IPS DF 4.7 (cell line): ENCODE results near the gene PHACTR1.

ENCODE experiments used
- DNase-seq: peaks from one replicate; pipeline ENCODE4 v3.0.0-alpha.2; 2013; ENCODE audit warnings: low spot score; ENCODE audit errors: extremely low read depth

PHACTR1 gene

GRCh38 chr6:13283331-13283730, 566.8 kb downstream of the PHACTR1 start:
- no peak for DNase-seq

GRCh38 chr6:13284646-13285045, 568.1 kb downstream of the PHACTR1 start:
- DNase-seq, result no peak

GRCh38 chr6:13285705-13286104, 569.1 kb downstream of the PHACTR1 start:
- DNase-seq, result no peak

- no peak for DNase-seq
These were observed 569.6 kb downstream of the PHACTR1 start for GRCh38 chr6:13286181-13286580.

- no peak for DNase-seq
These were observed 570.5 kb downstream of the PHACTR1 start for GRCh38 chr6:13287104-13287503.

GRCh38 chr6:13288481-13288880, 571.9 kb downstream of the PHACTR1 start:
- no peak for DNase-seq

- no peak for DNase-seq
These were observed 572.4 kb downstream of the PHACTR1 start for GRCh38 chr6:13288969-13289391.

GRCh38 chr6:13289789-13290318, 573.3 kb downstream of the PHACTR1 start:
- DNase-seq, result no peak

- DNase-seq, result no peak
These were observed 573.8 kb downstream of the PHACTR1 start for GRCh38 chr6:13290335-13290734.

GRCh38 chr6:13292774-13293173, 576.2 kb downstream of the PHACTR1 start:
- no peak for DNase-seq

- DNase-seq, result no peak
These were observed 578.0 kb downstream of the PHACTR1 start for GRCh38 chr6:13294499-13295069.

- DNase-seq, result no peak
These were observed 579.0 kb downstream of the PHACTR1 start for GRCh38 chr6:13295576-13295975.

GRCh38 chr6:13296536-13296997, 580.0 kb downstream of the PHACTR1 start:
- DNase-seq, result no peak

GRCh38 chr6:13297391-13297790, 580.8 kb downstream of the PHACTR1 start:
- no peak for DNase-seq

- no peak for DNase-seq
These were observed 581.9 kb downstream of the PHACTR1 start for GRCh38 chr6:13298446-13298845.

GRCh38 chr6:13299403-13299821, 582.8 kb downstream of the PHACTR1 start:
- no peak for DNase-seq

- DNase-seq, result no peak
These were observed 583.4 kb downstream of the PHACTR1 start for GRCh38 chr6:13299918-13300317.

GRCh38 chr6:13300643-13301590, 584.4 kb downstream of the PHACTR1 start:
- DNase-seq, result no peak

- DNase-seq, result no peak
These were observed 585.7 kb downstream of the PHACTR1 start for GRCh38 chr6:13302291-13302690.

- no peak for DNase-seq
These were observed 586.4 kb downstream of the PHACTR1 start for GRCh38 chr6:13302751-13303667.

- no peak for DNase-seq
These were observed 587.1 kb downstream of the PHACTR1 start for GRCh38 chr6:13303668-13304017.
